HepG2 (cell line): ENCODE results near the gene MPZ. TPM values are rescaled to one million over a fixed set of nuclear protein-coding genes. Genes with fewer than 3 reads are reported as not detected.

ENCODE experiments used
- ATF1 ChIP-seq: IDR thresholded peaks from 2 replicates; pipeline ENCODE4 v1.6.1; 2016; ENCODE audit warnings: mild to moderate bottlenecking, control low read depth
- CREB1 ChIP-seq, 2 experiments: fragments of 450-650 bp in 1 of 2; IDR thresholded peaks; 2 replicates each; pipeline ENCODE4 v1.6.1; 2016 to 2017; ENCODE audit warnings: control low read depth in 1 of 2, mild to moderate bottlenecking in 1 of 2, missing compliant biosample characterization in 1 of 2, missing genetic modification characterization in 1 of 2
- FOSL1 ChIP-seq: sonication (generic); formaldehyde crosslinking; IDR thresholded peaks from 2 replicates; pipeline ENCODE4 v1.9.0; 2021; ENCODE audit warnings: missing genetic modification reagents, borderline replicate concordance
- FOXK1 ChIP-seq: sonication (generic); formaldehyde crosslinking; IDR thresholded peaks from 2 replicates; pipeline ENCODE4 v1.4.0; 2020; ENCODE audit warnings: low read depth, missing genetic modification reagents, borderline replicate concordance
- HBP1 ChIP-seq: IDR thresholded peaks from 2 replicates; pipeline ENCODE4 v1.6.1; 2016; ENCODE audit warnings: low read depth, control low read depth
- HHEX ChIP-seq: IDR thresholded peaks from 2 replicates; pipeline ENCODE4 v1.6.1; 2016; ENCODE audit warnings: control low read depth
- ISL2 ChIP-seq: sonication (generic); formaldehyde crosslinking; IDR thresholded peaks from 2 replicates; pipeline ENCODE4 v1.5.0; 2020; ENCODE audit warnings: missing genetic modification reagents
- MAX ChIP-seq: IDR thresholded peaks from 2 replicates; pipeline ENCODE4 v1.6.1; 2012; ENCODE audit warnings: inconsistent platforms
- REL ChIP-seq: sonication (generic); formaldehyde crosslinking; conservative IDR thresholded peaks from 2 replicates; pipeline ENCODE4 v1.8.0; 2022; ENCODE audit warnings: mild to moderate bottlenecking, missing genetic modification reagents, moderate library complexity
- RFX1 ChIP-seq: fragments of 450-650 bp; IDR thresholded peaks from 2 replicates; pipeline ENCODE4 v1.6.1; 2017
- ZBTB43 ChIP-seq: sonication (generic); formaldehyde crosslinking; conservative IDR thresholded peaks from 2 replicates; pipeline ENCODE4 v1.4.0; 2020; ENCODE audit warnings: missing genetic modification reagents
- ZNF20 ChIP-seq: sonication (generic); formaldehyde crosslinking; IDR thresholded peaks from 2 replicates; pipeline ENCODE4 v1.4.0; 2020; ENCODE audit warnings: mild to moderate bottlenecking, moderate library complexity, missing genetic modification reagents
- ZNF205 ChIP-seq: IDR thresholded peaks from 2 replicates; pipeline ENCODE4 v1.6.1; 2018; ENCODE audit warnings: missing biosample characterization, missing genetic modification reagents
- ZNF224 ChIP-seq: sonication (generic); formaldehyde crosslinking; IDR thresholded peaks from 2 replicates; pipeline ENCODE4 v1.5.0; 2020; ENCODE audit warnings: mild to moderate bottlenecking, missing genetic modification reagents
- ZNF234 ChIP-seq: sonication (generic); formaldehyde crosslinking; conservative IDR thresholded peaks from 2 replicates; pipeline ENCODE4 v1.5.1; 2020; ENCODE audit warnings: mild to moderate bottlenecking, missing genetic modification reagents
- ZNF562 ChIP-seq: sonication (generic); formaldehyde crosslinking; IDR thresholded peaks from 2 replicates; pipeline ENCODE4 v1.8.0; 2022; ENCODE audit warnings: missing genetic modification reagents, borderline replicate concordance
- ZNF563 ChIP-seq: sonication (generic); formaldehyde crosslinking; IDR thresholded peaks from 2 replicates; pipeline ENCODE4 v1.8.0; 2022; ENCODE audit warnings: mild to moderate bottlenecking, moderate library complexity, missing genetic modification reagents
- ZNF691 ChIP-seq: sonication (generic); formaldehyde crosslinking; IDR thresholded peaks from 2 replicates; pipeline ENCODE4 v1.4.0; 2020; ENCODE audit warnings: missing genetic modification reagents, low read depth, mild to moderate bottlenecking, borderline replicate concordance
- ZNF703 ChIP-seq: sonication (generic); formaldehyde crosslinking; IDR thresholded peaks from 2 replicates; pipeline ENCODE4 v1.5.1; 2020; ENCODE audit warnings: missing genetic modification reagents, mild to moderate bottlenecking, moderate library complexity, borderline replicate concordance
- ZNF776 ChIP-seq: sonication (generic); formaldehyde crosslinking; IDR thresholded peaks from 2 replicates; pipeline ENCODE4 v1.4.0; 2020; ENCODE audit warnings: mild to moderate bottlenecking, missing genetic modification reagents
- polyA plus RNA-seq, 8 experiments: library from polyadenylated mRNA; depleted of rRNA in 3 of 8; stranded (reverse) in 7 of 8; unstranded in 1 of 8; fragments of >200 nt; fragmentation: Illumina TruSeq in 4 of 8; extraction: Trizol in 4 of 8; gene quantifications; 2 replicates each; pipeline versions ENCODE4 v1.2.1 to v1.2.3, GENCODE V29; 2011 to 2016; ENCODE audit warnings: low read depth in 4 of 8, missing spikeins in 1 of 8, mixed read lengths in 1 of 8; ENCODE audit not compliant: insufficient read depth in 1 of 8
- total RNA-seq, 5 experiments: library from RNA; depleted of rRNA; stranded (reverse); fragments of >200 nt; fragmentation: Illumina TruSeq; extraction: Trizol; gene quantifications; 2 replicates each; pipeline ENCODE4 v1.2.3, GENCODE V29; 2016; ENCODE audit warnings: low read depth in 1 of 5
- TF ChIP-seq, protein P1 (sequence below): sonication (generic); formaldehyde crosslinking; IDR thresholded peaks from 2 replicates; pipeline ENCODE4 v1.4.0; 2020; ENCODE audit warnings: missing genetic modification reagents, borderline replicate concordance
- TF ChIP-seq, protein P2 (sequence below): sonication (generic); formaldehyde crosslinking; IDR thresholded peaks from 2 replicates; pipeline ENCODE4 v1.9.0; 2021; ENCODE audit warnings: missing genetic modification reagents, borderline replicate concordance
- TF ChIP-seq, protein P3 (sequence below): sonication (generic); formaldehyde crosslinking; IDR thresholded peaks from 2 replicates; pipeline ENCODE4 v1.9.0; 2021; ENCODE audit warnings: missing genetic modification reagents, mild to moderate bottlenecking, borderline replicate concordance

Gene MPZ
- total and polyA plus RNA-seq, 2 of the 13 experiments (the other 11 are each of a cell fraction or from before 2014, with no cell fraction given), result 18.3 to 24.6 TPM

DNA sequence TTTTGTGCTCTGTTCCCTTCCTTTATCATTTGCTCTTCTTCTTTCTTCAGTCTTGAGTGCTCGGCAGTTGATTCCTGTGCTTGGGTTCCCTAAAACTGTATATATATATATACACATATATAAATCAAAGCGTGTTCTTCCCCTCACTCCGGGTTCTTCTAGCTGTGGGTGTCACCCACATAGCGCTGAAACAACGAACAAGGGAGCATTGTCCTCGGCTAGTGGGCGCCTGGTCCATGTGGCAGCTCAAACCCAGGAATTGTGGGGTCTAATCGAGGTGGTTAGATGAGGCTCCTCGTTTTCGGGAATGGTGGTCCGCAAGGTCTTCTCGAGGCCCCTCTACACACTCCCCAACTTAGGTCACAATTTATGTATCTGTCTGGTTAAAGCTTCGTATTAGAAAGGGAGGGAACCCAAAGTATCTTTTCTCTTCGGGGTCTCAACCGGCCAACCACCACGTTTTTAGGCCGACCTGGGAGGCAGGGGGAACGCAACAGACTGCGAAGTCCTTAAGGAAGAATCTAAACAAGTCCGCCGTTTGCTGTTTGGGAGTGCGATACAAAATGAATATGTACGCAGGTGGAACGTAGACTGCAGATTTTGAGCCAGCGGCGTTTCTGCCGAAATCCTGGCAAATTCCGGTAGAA, 3.9 kb upstream of the MPZ start (continued):
- TF ChIP-seq, protein P1, sequence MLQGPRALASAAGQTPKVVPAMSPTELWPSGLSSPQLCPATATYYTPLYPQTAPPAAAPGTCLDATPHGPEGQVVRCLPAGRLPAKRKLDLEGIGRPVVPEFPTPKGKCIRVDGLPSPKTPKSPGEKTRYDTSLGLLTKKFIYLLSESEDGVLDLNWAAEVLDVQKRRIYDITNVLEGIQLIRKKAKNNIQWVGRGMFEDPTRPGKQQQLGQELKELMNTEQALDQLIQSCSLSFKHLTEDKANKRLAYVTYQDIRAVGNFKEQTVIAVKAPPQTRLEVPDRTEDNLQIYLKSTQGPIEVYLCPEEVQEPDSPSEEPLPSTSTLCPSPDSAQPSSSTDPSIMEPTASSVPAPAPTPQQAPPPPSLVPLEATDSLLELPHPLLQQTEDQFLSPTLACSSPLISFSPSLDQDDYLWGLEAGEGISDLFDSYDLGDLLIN, result no peak
- TF ChIP-seq HBP1 (no peak), ZNF234 (CRISPR knock-in tag) (no peak), FOSL1 (CRISPR knock-in tag) (no peak), ISL2 (CRISPR knock-in tag) (no peak), REL (CRISPR knock-in tag) (no peak), ZNF205 (CRISPR knock-in tag) (0 out of 2 replicates have a peak, but pooled peaks have one; percentile 11), FOXK1 (no peak), ATF1 (CRISPR knock-in tag) (no peak), HHEX (CRISPR knock-in tag) (no peak), ZNF563 (peak; percentile 68), ZBTB43 (no peak), ZNF20 (CRISPR knock-in tag) (no peak), ZNF224 (CRISPR knock-in tag) (no peak), ZNF691 (CRISPR knock-in tag) (peak; percentile 5; the same call in 1 of the 2 replicates), ZNF776 (no peak), ZNF703 (0 out of 2 replicates have a peak, but pooled peaks have one; percentile 56), ZNF562 (CRISPR knock-in tag) (no peak), RFX1 (no peak), CREB1 (IDR thresholded peaks at IDR 0.05) (no peak), CREB1 (CRISPR knock-in tag; IDR thresholded peaks at IDR 0.05) (no peak), MAX (peak; percentile 59; the same call in 1 of the 2 replicates)
- TF ChIP-seq, protein P2, sequence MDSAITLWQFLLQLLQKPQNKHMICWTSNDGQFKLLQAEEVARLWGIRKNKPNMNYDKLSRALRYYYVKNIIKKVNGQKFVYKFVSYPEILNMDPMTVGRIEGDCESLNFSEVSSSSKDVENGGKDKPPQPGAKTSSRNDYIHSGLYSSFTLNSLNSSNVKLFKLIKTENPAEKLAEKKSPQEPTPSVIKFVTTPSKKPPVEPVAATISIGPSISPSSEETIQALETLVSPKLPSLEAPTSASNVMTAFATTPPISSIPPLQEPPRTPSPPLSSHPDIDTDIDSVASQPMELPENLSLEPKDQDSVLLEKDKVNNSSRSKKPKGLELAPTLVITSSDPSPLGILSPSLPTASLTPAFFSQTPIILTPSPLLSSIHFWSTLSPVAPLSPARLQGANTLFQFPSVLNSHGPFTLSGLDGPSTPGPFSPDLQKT, result 0 out of 2 replicates have a peak, but pooled peaks have one; percentile 55
- TF ChIP-seq, protein P3, sequence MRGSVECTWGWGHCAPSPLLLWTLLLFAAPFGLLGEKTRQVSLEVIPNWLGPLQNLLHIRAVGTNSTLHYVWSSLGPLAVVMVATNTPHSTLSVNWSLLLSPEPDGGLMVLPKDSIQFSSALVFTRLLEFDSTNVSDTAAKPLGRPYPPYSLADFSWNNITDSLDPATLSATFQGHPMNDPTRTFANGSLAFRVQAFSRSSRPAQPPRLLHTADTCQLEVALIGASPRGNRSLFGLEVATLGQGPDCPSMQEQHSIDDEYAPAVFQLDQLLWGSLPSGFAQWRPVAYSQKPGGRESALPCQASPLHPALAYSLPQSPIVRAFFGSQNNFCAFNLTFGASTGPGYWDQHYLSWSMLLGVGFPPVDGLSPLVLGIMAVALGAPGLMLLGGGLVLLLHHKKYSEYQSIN (CRISPR knock-in tag), result no peak
